Measurements from ENCODE around the gene KLHL6. TPM values are rescaled to one million over a fixed set of nuclear protein-coding genes. Genes with fewer than 3 reads are reported as not detected.

Gene KLHL6
- total RNA-seq, 2 experiments from 2014 or later: 23.9 to 24.2 TPM

- Histone ChIP-seq H3K4me3 (ENCODE audit: low read length) (no peak overlapping the region), H3K27me3 (ENCODE audit: control insufficient read depth in 1 of 2, insufficient read depth in 2 of 2, low read length in 2 of 2) (no peaks in the 10 kb centered on the region), H3K4me1 (ENCODE audit: insufficient read depth, low read length) (no peaks in the 10 kb centered on the region), H3K27ac (ENCODE audit: low read depth in 1 of 2, low read length in 2 of 2) (no peak overlapping the region), H3K36me3 (ENCODE audit: insufficient read depth, low read length) (peaks cover 70% of the 10 kb centered on the region), H3K9me3 (ENCODE audit: control insufficient read depth in 1 of 2, insufficient read depth in 1 of 2, low read length in 2 of 2) (peaks cover 0 to 8% of the 10 kb centered on the region in 2 experiments)
- DNase-seq (no peak), ATAC-seq (ENCODE audit: poor library complexity) (no peak)
- H3K27me3 Mint-ChIP-seq: no peaks in the 10 kb centered on the region
- TF ChIP-seq CTCF (IDR thresholded peaks at IDR 0.05): no peak
- ChIA-PET CTCF (no interaction called here), POLR2A (no interaction called here)
- peaks cover 95% of the 10 kb centered on the region for H3K36me3 Mint-ChIP-seq (ENCODE audit: low read depth)
- H3K9me3 Mint-ChIP-seq: peaks cover 5% of the 10 kb centered on the region
- intact Hi-C loops (cut with DNase I, micrococcal nuclease): no loop called here
- no peak overlapping the region for H3K4me3 Mint-ChIP-seq
- peak overlapping the region; percentile 65 for H3K27ac Mint-ChIP-seq
- H3K4me1 Mint-ChIP-seq (ENCODE audit: low read depth): peaks cover 36% of the 10 kb centered on the region
These were observed 50.9 kb downstream of the KLHL6 start for GRCh38 chr3:183504597-183504996.

GRCh38 chr3:183503746-183504145 is 51.8 kb downstream of the KLHL6 start:
- H3K4me1 Mint-ChIP-seq (ENCODE audit: low read depth): peaks cover 36% of the 10 kb centered on the region
- no peaks in the 10 kb centered on the region for H3K4me1 ChIP-seq (ENCODE audit: insufficient read depth, low read length)
- no peak for TF ChIP-seq CTCF (IDR thresholded peaks at IDR 0.05)
- no peaks in the 10 kb centered on the region for H3K27me3 Mint-ChIP-seq
- peaks cover 5% of the 10 kb centered on the region for H3K9me3 Mint-ChIP-seq
- peaks cover 0 to 8% of the 10 kb centered on the region in 2 experiments for H3K9me3 ChIP-seq (ENCODE audit: control insufficient read depth in 1 of 2, insufficient read depth in 1 of 2, low read length in 2 of 2)
- intact Hi-C loops (cut with DNase I, micrococcal nuclease): no loop called here
- H3K4me3 ChIP-seq (ENCODE audit: low read length): no peak overlapping the region
- ChIA-PET POLR2A (interaction anchor here (1.1 kb wide), 1 partner anchor 77 kb away, joined by 3 read pairs; no protein-coding TSS in a partner anchor), CTCF (no interaction called here)
- H3K4me3 Mint-ChIP-seq: no peak overlapping the region
- ATAC-seq (ENCODE audit: poor library complexity): no peak
- no peak for DNase-seq
- peaks cover 79% of the 10 kb centered on the region for H3K36me3 ChIP-seq (ENCODE audit: insufficient read depth, low read length)
- peaks cover 95% of the 10 kb centered on the region for H3K36me3 Mint-ChIP-seq (ENCODE audit: low read depth)
- H3K27ac ChIP-seq (ENCODE audit: low read depth in 1 of 2, low read length in 2 of 2): no peak overlapping the region
- peak overlapping the region; percentile 65 for H3K27ac Mint-ChIP-seq
- no peaks in the 10 kb centered on the region for H3K27me3 ChIP-seq (ENCODE audit: control insufficient read depth in 1 of 2, insufficient read depth in 2 of 2, low read length in 2 of 2)

- no peak overlapping the region for H3K27ac ChIP-seq (ENCODE audit: low read depth in 1 of 2, low read length in 2 of 2)
- intact Hi-C loops (cut with DNase I, micrococcal nuclease): no loop called here
- ATAC-seq (ENCODE audit: poor library complexity) (no peak), DNase-seq (no peak)
- no peaks in the 10 kb centered on the region for H3K27me3 ChIP-seq (ENCODE audit: control insufficient read depth in 1 of 2, insufficient read depth in 2 of 2, low read length in 2 of 2)
- Mint-ChIP-seq H3K27ac (peak overlapping the region; percentile 65), H3K4me1 (ENCODE audit: low read depth) (peaks cover 36% of the 10 kb centered on the region), H3K9me3 (peaks cover 5% of the 10 kb centered on the region), H3K27me3 (no peaks in the 10 kb centered on the region), H3K4me3 (no peak overlapping the region), H3K36me3 (ENCODE audit: low read depth) (peaks cover 95% of the 10 kb centered on the region)
- CTCF ChIA-PET: interaction anchor here (0.5 to 0.6 kb wide), 2 partner anchors 140 to 269 kb away, joined by 3 read pairs; no protein-coding TSS in a partner anchor
- H3K4me1 ChIP-seq (ENCODE audit: insufficient read depth, low read length): no peaks in the 10 kb centered on the region
- TF ChIP-seq CTCF (IDR thresholded peaks at IDR 0.05): no peak
- H3K9me3 ChIP-seq (ENCODE audit: control insufficient read depth in 1 of 2, insufficient read depth in 1 of 2, low read length in 2 of 2): peaks cover 0 to 8% of the 10 kb centered on the region in 2 experiments
- POLR2A ChIA-PET: no interaction called here
- H3K36me3 ChIP-seq (ENCODE audit: insufficient read depth, low read length): peaks cover 77% of the 10 kb centered on the region
- H3K4me3 ChIP-seq (ENCODE audit: low read length): no peak overlapping the region
These were observed 53.0 kb downstream of the KLHL6 start for GRCh38 chr3:183502237-183503181.

Data from CD4-positive, alpha-beta T cell (primary cell).